ENCODE measurements around the gene RXRA. TPM values are rescaled to one million over a fixed set of nuclear protein-coding genes. Genes with fewer than 3 reads are reported as not detected.

Gene RXRA
- total RNA-seq, 1 experiment from 2014 or later = 31.6 TPM

GRCh38 chr9:134342746-134343115, 16.5 kb downstream of the RXRA start:
- Histone ChIP-seq H3K27ac (ENCODE audit: low read length) (no peak overlapping the region), H3K36me3 (ENCODE audit: control insufficient read depth, insufficient read depth, low read length) (no peaks in the 10 kb centered on the region), H3K9me3 (ENCODE audit: control insufficient read depth, insufficient read depth, low read depth, low read length) (no peaks in the 10 kb centered on the region), H3K4me1 (ENCODE audit: control insufficient read depth, insufficient read depth, low read length) (peaks cover 17% of the 10 kb centered on the region), H3K4me3 (ENCODE audit: low read depth in 2 of 2, low read length in 2 of 2) (no peak overlapping the region), H3K27me3 (ENCODE audit: control insufficient read depth, insufficient read depth, low read length) (no peaks in the 10 kb centered on the region)
- POLR2A ChIA-PET = no interaction called here
- BruUV-seq (replicated peaks) = no TSS peak
- DNase-seq (ENCODE audit: low read depth, low spot score) (no peak), ATAC-seq (no peak)
- in situ Hi-C loops (cut with HindIII; ENCODE audit: low pct_unique_long_range_greater_than_20kb, low sequenced_read_pairs) (no loop called here), intact Hi-C loops (cut with micrococcal nuclease; ENCODE audit: unreplicated experiment) (no loop called here)
- CTCF ChIA-PET = no interaction called here
- TF ChIP-seq POLR2AphosphoS5 (IDR thresholded peaks at IDR 0.05; ENCODE audit: low read depth, low read length) (no peak), SIN3A (IDR thresholded peaks at IDR 0.05; ENCODE audit: borderline replicate concordance, insufficient read depth, low read depth, low read length) (no peak), TCF7L2 (IDR thresholded peaks at IDR 0.05; ENCODE audit: low read depth, low read length) (no peak), CTCF (IDR thresholded peaks at IDR 0.05) (no peak)
- TF ChIP-seq, protein P1, sequence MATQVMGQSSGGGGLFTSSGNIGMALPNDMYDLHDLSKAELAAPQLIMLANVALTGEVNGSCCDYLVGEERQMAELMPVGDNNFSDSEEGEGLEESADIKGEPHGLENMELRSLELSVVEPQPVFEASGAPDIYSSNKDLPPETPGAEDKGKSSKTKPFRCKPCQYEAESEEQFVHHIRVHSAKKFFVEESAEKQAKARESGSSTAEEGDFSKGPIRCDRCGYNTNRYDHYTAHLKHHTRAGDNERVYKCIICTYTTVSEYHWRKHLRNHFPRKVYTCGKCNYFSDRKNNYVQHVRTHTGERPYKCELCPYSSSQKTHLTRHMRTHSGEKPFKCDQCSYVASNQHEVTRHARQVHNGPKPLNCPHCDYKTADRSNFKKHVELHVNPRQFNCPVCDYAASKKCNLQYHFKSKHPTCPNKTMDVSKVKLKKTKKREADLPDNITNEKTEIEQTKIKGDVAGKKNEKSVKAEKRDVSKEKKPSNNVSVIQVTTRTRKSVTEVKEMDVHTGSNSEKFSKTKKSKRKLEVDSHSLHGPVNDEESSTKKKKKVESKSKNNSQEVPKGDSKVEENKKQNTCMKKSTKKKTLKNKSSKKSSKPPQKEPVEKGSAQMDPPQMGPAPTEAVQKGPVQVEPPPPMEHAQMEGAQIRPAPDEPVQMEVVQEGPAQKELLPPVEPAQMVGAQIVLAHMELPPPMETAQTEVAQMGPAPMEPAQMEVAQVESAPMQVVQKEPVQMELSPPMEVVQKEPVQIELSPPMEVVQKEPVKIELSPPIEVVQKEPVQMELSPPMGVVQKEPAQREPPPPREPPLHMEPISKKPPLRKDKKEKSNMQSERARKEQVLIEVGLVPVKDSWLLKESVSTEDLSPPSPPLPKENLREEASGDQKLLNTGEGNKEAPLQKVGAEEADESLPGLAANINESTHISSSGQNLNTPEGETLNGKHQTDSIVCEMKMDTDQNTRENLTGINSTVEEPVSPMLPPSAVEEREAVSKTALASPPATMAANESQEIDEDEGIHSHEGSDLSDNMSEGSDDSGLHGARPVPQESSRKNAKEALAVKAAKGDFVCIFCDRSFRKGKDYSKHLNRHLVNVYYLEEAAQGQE (IDR thresholded peaks at IDR 0.05; ENCODE audit: insufficient read depth in 1 of 2, low read depth in 2 of 2, low read length in 1 of 2) = no peak

GRCh38 chr9:134343637-134344036, 17.4 kb downstream of the RXRA start:
- no peak for ATAC-seq
- Histone ChIP-seq H3K27ac (ENCODE audit: low read length) (no peak overlapping the region), H3K9me3 (ENCODE audit: control insufficient read depth, insufficient read depth, low read depth, low read length) (no peaks in the 10 kb centered on the region), H3K4me3 (ENCODE audit: low read depth in 2 of 2, low read length in 2 of 2) (no peak overlapping the region), H3K36me3 (ENCODE audit: control insufficient read depth, insufficient read depth, low read length) (no peaks in the 10 kb centered on the region), H3K27me3 (ENCODE audit: control insufficient read depth, insufficient read depth, low read length) (no peaks in the 10 kb centered on the region), H3K4me1 (ENCODE audit: control insufficient read depth, insufficient read depth, low read length) (peaks cover 8% of the 10 kb centered on the region)
- intact Hi-C loops (cut with micrococcal nuclease; ENCODE audit: unreplicated experiment) (no loop called here), in situ Hi-C loops (cut with HindIII; ENCODE audit: low pct_unique_long_range_greater_than_20kb, low sequenced_read_pairs) (no loop called here)
- no peak for DNase-seq (ENCODE audit: low read depth, low spot score)
- POLR2A ChIA-PET = no interaction called here
- BruUV-seq (replicated peaks) = no TSS peak
- TF ChIP-seq, protein P1 (IDR thresholded peaks at IDR 0.05; ENCODE audit: insufficient read depth in 1 of 2, low read depth in 2 of 2, low read length in 1 of 2) = no peak
- TF ChIP-seq TCF7L2 (IDR thresholded peaks at IDR 0.05; ENCODE audit: low read depth, low read length) = no peak
- no peak for TF ChIP-seq SIN3A (IDR thresholded peaks at IDR 0.05; ENCODE audit: borderline replicate concordance, insufficient read depth, low read depth, low read length)
- TF ChIP-seq POLR2AphosphoS5 (IDR thresholded peaks at IDR 0.05; ENCODE audit: low read depth, low read length) = no peak
- TF ChIP-seq CTCF (IDR thresholded peaks at IDR 0.05) = no peak
- CTCF ChIA-PET = no interaction called here

Data from Panc1 (cell line).